K562 (cell line): ENCODE data around the gene CIAO2B. TPM values are rescaled to one million over a fixed set of nuclear protein-coding genes. Genes with fewer than 3 reads are reported as not detected.
A peak's percentile ranks its signal among the peaks of the same experiment; 100 is the strongest.

Experiments
- ATAC-seq: fragments of 200-7000 bp; cut with Tn5 transposase; 3 replicates; pipeline ENCODE4 v1.9.1; 2020; ENCODE audit warnings: moderate library complexity
- BruUV-seq: library from RNA; stranded (reverse); fragments of 400-500 nt; replicated peaks from 2 replicates; lab custom pipeline; 2021; lab: Mats Ljungman, UMichigan
- CTCF ChIA-PET: fragments of 300-600 bp; formaldehyde crosslinking; extraction: SDS; loops from one replicate; lab custom pipeline; 2021; ENCODE audit warnings: low intra/inter-chr PET ratio; lab: Yijun Ruan, JAX
- POLR2A ChIA-PET: fragments of 300-600, 350-650 bp; sonication (Branson Sonifier 250); formaldehyde crosslinking; extraction: SDS; loops from one replicate; lab custom pipeline; 2021; ENCODE audit warnings: antibody characterized with exemption, inconsistent platforms; lab: Yijun Ruan, JAX
- DNase-seq, 4 experiments: peaks; one replicate each; pipeline versions ENCODE4 v3.0.0 to v3.0.0-alpha.2; 2011 to 2018; ENCODE audit warnings: low spot score in 3 of 4, mixed read lengths in 3 of 4; ENCODE audit errors: extremely low read depth in 1 of 4
- FAIRE-seq: peaks from 2 replicates; lab custom pipeline; 2011; peaks lifted over from hg19 to GRCh38; lab: Jason Lieb, UNC
- H2AFZ ChIP-seq: 2 replicates; pipeline ENCODE4 v1.6.0; 2011; ENCODE audit warnings: low read depth, low read length, control low read depth, inconsistent platforms
- H3K27ac ChIP-seq: fragments of 200-600 bp; 3 replicates; pipeline ENCODE4 v1.8.0; 2011; ENCODE audit warnings: low read depth, mild to moderate bottlenecking, control low read depth, inconsistent platforms, low read length, moderate library complexity, mixed read lengths; ENCODE audit errors: extremely low read depth
- H3K27me3 ChIP-seq, 2 experiments: fragments of 300-600 bp in 1 of 2; 2 replicates in 1 of 2; 3 replicates in 1 of 2; pipeline versions ENCODE4 v1.6.0 to v1.8.0; 2011; ENCODE audit warnings: inconsistent platforms in 2 of 2, low read length in 2 of 2, mild to moderate bottlenecking in 1 of 2, mixed read lengths in 1 of 2, moderate library complexity in 1 of 2; ENCODE audit not compliant: control insufficient read depth in 2 of 2, insufficient read depth in 2 of 2
- H3K36me3 ChIP-seq: fragments of 300-600 bp; 3 replicates; pipeline ENCODE4 v1.8.0; 2011; ENCODE audit warnings: mild to moderate bottlenecking, low read length, inconsistent platforms; ENCODE audit not compliant: control insufficient read depth, insufficient read depth
- H3K4me1 ChIP-seq, 2 experiments: fragments of 200-600 bp in 1 of 2; replicated peaks in 1 of 2; 2 replicates in 1 of 2; 3 replicates in 1 of 2; pipeline versions ENCODE4 v1.5.1 to v1.8.0; 2011; ENCODE audit warnings: inconsistent platforms in 2 of 2, low read length in 2 of 2, mild to moderate bottlenecking in 1 of 2, mixed read lengths in 1 of 2, moderate library complexity in 1 of 2; ENCODE audit not compliant: control insufficient read depth in 2 of 2, insufficient read depth in 2 of 2
- H3K4me2 ChIP-seq: 2 replicates; pipeline ENCODE4 v1.6.1; 2011; ENCODE audit warnings: low read length, control low read depth, inconsistent platforms, mixed read lengths; ENCODE audit not compliant: insufficient read depth
- H3K4me3 ChIP-seq: fragments of 200-600 bp; sonication (generic), shearing (Covaris generic); 2 replicates; pipeline ENCODE4 v1.5.1; 2016; ENCODE audit warnings: control low read depth, inconsistent platforms
- H3K79me2 ChIP-seq: fragments of 200-600 bp; 3 replicates; pipeline ENCODE4 v1.8.0; 2011; ENCODE audit warnings: low read length, inconsistent platforms; ENCODE audit not compliant: control insufficient read depth, insufficient read depth
- H3K9ac ChIP-seq, 2 experiments: 2 replicates each; pipeline versions ENCODE4 v1.6.0 to v1.6.1; 2011; ENCODE audit warnings: low read depth in 2 of 2, low read length in 2 of 2, control low read depth in 1 of 2, inconsistent platforms in 1 of 2, mild to moderate bottlenecking in 1 of 2, mixed read lengths in 1 of 2; ENCODE audit not compliant: insufficient read depth in 1 of 2
- H3K9me1 ChIP-seq: one replicate; pipeline ENCODE4 v1.6.0; 2011; ENCODE audit warnings: inconsistent platforms, mild to moderate bottlenecking, low read length, moderate library complexity; ENCODE audit not compliant: control insufficient read depth, insufficient read depth
- H3K9me3 ChIP-seq: replicated peaks from 2 replicates; pipeline ENCODE4 v1.5.1; 2011; ENCODE audit warnings: low read depth, low read length, inconsistent platforms; ENCODE audit not compliant: control insufficient read depth, insufficient read depth
- H4K20me1 ChIP-seq: replicated peaks from 2 replicates; pipeline ENCODE4 v1.6.1; 2011; ENCODE audit warnings: low read length, inconsistent platforms, mixed read lengths; ENCODE audit not compliant: control insufficient read depth, insufficient read depth
- HMG20A ChIP-seq: fragments of 450-650 bp; formaldehyde crosslinking; conservative IDR thresholded peaks from 2 replicates; pipeline ENCODE4 v1.4.0; 2020; ENCODE audit warnings: mild to moderate bottlenecking, mixed read lengths
- HOXB6 ChIP-seq: fragments of 250-450 bp; sonication (Bioruptor Pico); IDR thresholded peaks from 2 replicates; pipeline ENCODE4 v1.5.1; 2022; ENCODE audit warnings: mild to moderate bottlenecking, borderline replicate concordance
- MLLT1 ChIP-seq, 2 experiments: fragments of 450-650 bp; IDR thresholded peaks; 2 replicates each; pipeline ENCODE4 v1.6.1; 2016
- MYC ChIP-seq, 2 experiments: fragments of 250-450 bp in 1 of 2; sonication (Bioruptor Pico) in 1 of 2; IDR thresholded peaks; 2 replicates each; pipeline versions ENCODE4 v1.5.1 to v1.6.1; 2012 to 2021; ENCODE audit warnings: low read depth in 2 of 2, borderline replicate concordance in 1 of 2, improper control_type of control experiment in 1 of 2, low read length in 1 of 2, mild to moderate bottlenecking in 1 of 2, moderate library complexity in 1 of 2
- PATZ1 ChIP-seq: fragments of 250-450 bp; sonication (Bioruptor Pico); IDR thresholded peaks from 2 replicates; pipeline ENCODE4 v1.5.0; 2020; ENCODE audit warnings: mild to moderate bottlenecking, borderline replicate concordance
- STAG1 ChIP-seq: sonication (generic); formaldehyde crosslinking; IDR thresholded peaks from 2 replicates; pipeline ENCODE4 v1.5.0; 2020; ENCODE audit warnings: missing genetic modification reagents, borderline replicate concordance
- ZKSCAN1 ChIP-seq: fragments of 150-350 bp; IDR thresholded peaks from 2 replicates; pipeline ENCODE4 v1.6.1; 2016; ENCODE audit warnings: low read depth, low read length
- ZNF165 ChIP-seq: fragments of 250-450 bp; sonication (Bioruptor Pico); IDR thresholded peaks from 2 replicates; pipeline ENCODE4 v1.4.0; 2020; ENCODE audit warnings: borderline replicate concordance
- ZNF384 ChIP-seq: IDR thresholded peaks from 2 replicates; pipeline ENCODE4 v1.6.1; 2012; ENCODE audit warnings: low read depth, low read length, improper control_type of control experiment
- ZNF668 ChIP-seq: fragments of 250-450 bp; sonication (Bioruptor Pico); IDR thresholded peaks from 2 replicates; pipeline ENCODE4 v1.8.0; 2022; ENCODE audit warnings: mild to moderate bottlenecking, inconsistent platforms
- WGBS: fragments of 100-300 bp; shearing (Covaris generic); methylation state at CpG from one replicate; pipeline ENCODE4 v1.1.6; 2016; ENCODE audit warnings: low coverage, mixed read lengths; ENCODE audit not compliant: insufficient coverage; ENCODE audit errors: missing lambda C conversion rate; 5-methylcytosine and 5-hydroxymethylcytosine counted together
- in situ Hi-C: fragments of 300-500 bp; cut with MboI; formaldehyde crosslinking; loops from 4 replicates; pipeline ENCODE4 v1.15.0; 2018; ENCODE audit warnings: inconsistent platforms, mixed read lengths
- intact Hi-C: fragments of 100-400 bp; cut with micrococcal nuclease; formaldehyde crosslinking; loops from 2 replicates; pipeline ENCODE4 v1.14.2; 2022
- polyA plus RNA-seq, 8 experiments: library from polyadenylated mRNA; depleted of rRNA in 4 of 8; stranded (reverse) in 5 of 8; unstranded in 3 of 8; fragments of >200 nt; fragmentation: Nextera tagmentation in 2 of 8; fragmentation: Illumina TruSeq in 1 of 8; extraction: Ambion mirVana in 2 of 8; extraction: Trizol in 1 of 8; gene quantifications; 2 replicates each; pipeline versions ENCODE4 v1.2.1 to v1.2.3, GENCODE V29; 2011 to 2014; ENCODE audit warnings: inconsistent platforms in 1 of 8, missing spikeins in 1 of 8
- total RNA-seq, 7 experiments: library from RNA; depleted of rRNA in 6 of 7; stranded (reverse); fragments of >200 nt in 6 of 7; fragmentation: Illumina TruSeq in 2 of 7; extraction: Trizol in 2 of 7; gene quantifications; 2 replicates each; pipeline versions ENCODE4 v1.2.1 to v1.2.3, GENCODE V29; 2011 to 2021; ENCODE audit warnings: low replicate concordance in 1 of 7
- TF ChIP-seq, protein P1 (sequence below): IDR thresholded peaks from 3 replicates; pipeline ENCODE4 v1.6.1; 2011; ENCODE audit warnings: borderline replicate concordance, mild to moderate bottlenecking, moderate library complexity; ENCODE audit not compliant: insufficient read length; ENCODE audit errors: extremely low read depth
- TF ChIP-seq, protein P2 (sequence below): fragments of 450-650 bp; IDR thresholded peaks from 2 replicates; pipeline ENCODE4 v1.7.1; 2018; ENCODE audit warnings: mild to moderate bottlenecking, low read depth; ENCODE audit not compliant: partially characterized antibody

Gene CIAO2B
- total and polyA plus RNA-seq, 9 of the 15 experiments (the other 6 are each of a cell fraction or from before 2014, with no cell fraction given): 86.8 to 182 (median 113) TPM

- WGBS: 16% methylated on average over 10 of the region's 13 CpGs
- no peak overlapping the region for H3K4me2 ChIP-seq
- CTCF ChIA-PET: interaction anchor here (0.7 to 2.5 kb wide), 5 partner anchors 17 to 207 kb away, joined by 3 to 21 read pairs (median 7); partner anchors contain the start of gene MATCAP1
- TF ChIP-seq PATZ1 (no peak), HMG20A (no peak), ZKSCAN1 (no peak), ZNF165 (CRISPR knock-in tag) (no peak), STAG1 (CRISPR knock-in tag) (no peak), MLLT1 (IDR thresholded peaks at IDR 0.05) (no peak), ZNF384 (no peak), ZNF668 (CRISPR knock-in tag) (no peak), MYC (IDR thresholded peaks at IDR 0.05; ENCODE audit: low read depth, low read length) (no peak), MYC (CRISPR knock-in tag; IDR thresholded peaks at IDR 0.05; ENCODE audit: borderline replicate concordance, low read depth) (no peak), HOXB6 (CRISPR knock-in tag) (no peak)
- TF ChIP-seq, protein P1, sequence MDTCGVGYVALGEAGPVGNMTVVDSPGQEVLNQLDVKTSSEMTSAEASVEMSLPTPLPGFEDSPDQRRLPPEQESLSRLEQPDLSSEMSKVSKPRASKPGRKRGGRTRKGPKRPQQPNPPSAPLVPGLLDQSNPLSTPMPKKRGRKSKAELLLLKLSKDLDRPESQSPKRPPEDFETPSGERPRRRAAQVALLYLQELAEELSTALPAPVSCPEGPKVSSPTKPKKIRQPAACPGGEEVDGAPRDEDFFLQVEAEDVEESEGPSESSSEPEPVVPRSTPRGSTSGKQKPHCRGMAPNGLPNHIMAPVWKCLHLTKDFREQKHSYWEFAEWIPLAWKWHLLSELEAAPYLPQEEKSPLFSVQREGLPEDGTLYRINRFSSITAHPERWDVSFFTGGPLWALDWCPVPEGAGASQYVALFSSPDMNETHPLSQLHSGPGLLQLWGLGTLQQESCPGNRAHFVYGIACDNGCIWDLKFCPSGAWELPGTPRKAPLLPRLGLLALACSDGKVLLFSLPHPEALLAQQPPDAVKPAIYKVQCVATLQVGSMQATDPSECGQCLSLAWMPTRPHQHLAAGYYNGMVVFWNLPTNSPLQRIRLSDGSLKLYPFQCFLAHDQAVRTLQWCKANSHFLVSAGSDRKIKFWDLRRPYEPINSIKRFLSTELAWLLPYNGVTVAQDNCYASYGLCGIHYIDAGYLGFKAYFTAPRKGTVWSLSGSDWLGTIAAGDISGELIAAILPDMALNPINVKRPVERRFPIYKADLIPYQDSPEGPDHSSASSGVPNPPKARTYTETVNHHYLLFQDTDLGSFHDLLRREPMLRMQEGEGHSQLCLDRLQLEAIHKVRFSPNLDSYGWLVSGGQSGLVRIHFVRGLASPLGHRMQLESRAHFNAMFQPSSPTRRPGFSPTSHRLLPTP: no peak
- TF ChIP-seq, protein P2, sequence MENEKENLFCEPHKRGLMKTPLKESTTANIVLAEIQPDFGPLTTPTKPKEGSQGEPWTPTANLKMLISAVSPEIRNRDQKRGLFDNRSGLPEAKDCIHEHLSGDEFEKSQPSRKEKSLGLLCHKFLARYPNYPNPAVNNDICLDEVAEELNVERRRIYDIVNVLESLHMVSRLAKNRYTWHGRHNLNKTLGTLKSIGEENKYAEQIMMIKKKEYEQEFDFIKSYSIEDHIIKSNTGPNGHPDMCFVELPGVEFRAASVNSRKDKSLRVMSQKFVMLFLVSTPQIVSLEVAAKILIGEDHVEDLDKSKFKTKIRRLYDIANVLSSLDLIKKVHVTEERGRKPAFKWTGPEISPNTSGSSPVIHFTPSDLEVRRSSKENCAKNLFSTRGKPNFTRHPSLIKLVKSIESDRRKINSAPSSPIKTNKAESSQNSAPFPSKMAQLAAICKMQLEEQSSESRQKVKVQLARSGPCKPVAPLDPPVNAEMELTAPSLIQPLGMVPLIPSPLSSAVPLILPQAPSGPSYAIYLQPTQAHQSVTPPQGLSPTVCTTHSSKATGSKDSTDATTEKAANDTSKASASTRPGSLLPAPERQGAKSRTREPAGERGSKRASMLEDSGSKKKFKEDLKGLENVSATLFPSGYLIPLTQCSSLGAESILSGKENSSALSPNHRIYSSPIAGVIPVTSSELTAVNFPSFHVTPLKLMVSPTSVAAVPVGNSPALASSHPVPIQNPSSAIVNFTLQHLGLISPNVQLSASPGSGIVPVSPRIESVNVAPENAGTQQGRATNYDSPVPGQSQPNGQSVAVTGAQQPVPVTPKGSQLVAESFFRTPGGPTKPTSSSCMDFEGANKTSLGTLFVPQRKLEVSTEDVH: no peak
Measured at GRCh38 chr16:66976746-66977145, 42.5 kb upstream of the CIAO2B start.

More at GRCh38 chr16:66976746-66977145, 42.5 kb upstream of the CIAO2B start:
- in situ Hi-C loops (no loop called here), intact Hi-C loops (loop anchor here (1.0 to 10.0 kb wide), 6 partner anchors 22 to 268 kb away; partner anchors contain the start of genes FBXL8, FHOD1, SLC9A5 and TRADD)
- no peaks in the 10 kb centered on the region for H3K79me2 ChIP-seq
- ATAC-seq: no peak; the same call in 2 of the 3 replicates
- POLR2A ChIA-PET: interaction anchor here (0.9 kb wide), 1 partner anchor 51 kb away, joined by 3 read pairs; no protein-coding TSS in a partner anchor
- peak in 1 of 4 experiments; percentile 4 for DNase-seq
- peak overlapping the region; percentile 69 for H2AFZ ChIP-seq
- H3K9ac ChIP-seq: 0 out of 4 replicates have a peak overlapping the region, but pooled peaks of 1 of the 2 experiments have one; percentile 49
- H3K9me3 ChIP-seq: no peaks in the 10 kb centered on the region
- no peaks in the 10 kb centered on the region for H3K27me3 ChIP-seq
- H3K4me1 ChIP-seq: peaks cover 3 to 26% of the 10 kb centered on the region in 2 experiments; a peak in 4 of 5 replicates
- H4K20me1 ChIP-seq: no peaks in the 10 kb centered on the region
- no peak overlapping the region for H3K27ac ChIP-seq
- no peaks in the 10 kb centered on the region for H3K9me1 ChIP-seq
- no TSS peak for BruUV-seq
- H3K36me3 ChIP-seq: no peaks in the 10 kb centered on the region
- no peak for FAIRE-seq
- no peak overlapping the region for H3K4me3 ChIP-seq
